ENCODE measurements around the gene MSX2.

The MSX2 gene

DNA sequence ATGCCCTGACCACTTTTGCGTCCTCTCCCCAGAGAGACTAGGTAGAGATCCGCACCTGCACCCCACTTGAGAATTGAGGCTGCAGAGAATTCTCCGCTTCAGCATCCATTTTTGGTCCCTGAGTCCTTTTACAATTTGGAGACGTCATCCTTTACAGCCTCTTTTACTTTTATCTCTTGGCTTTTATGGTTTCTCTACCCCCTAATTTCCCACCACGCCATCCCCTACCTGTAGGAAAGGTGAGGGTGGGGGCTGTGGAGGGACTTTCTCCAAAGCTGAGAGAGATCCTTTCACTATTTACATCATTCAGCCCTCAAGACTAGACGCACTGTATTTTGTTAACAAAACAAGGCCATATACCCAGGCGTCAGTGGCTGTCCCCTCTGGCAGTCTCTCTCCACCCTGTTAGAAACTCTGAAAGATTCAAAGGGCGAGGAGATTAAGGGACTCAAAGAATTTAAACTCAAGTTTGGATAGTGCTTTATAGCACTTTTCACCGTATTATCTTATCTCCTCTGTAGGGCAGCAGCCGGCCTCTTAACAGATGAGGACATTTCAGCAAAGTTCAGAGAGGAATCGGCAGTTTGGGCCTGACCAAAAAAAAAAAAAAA, 1.7 kb downstream of the MSX2 start:
- Histone ChIP-seq H3K4me3 (ENCODE audit: severe bottlenecking) (no peak overlapping the region), H3K27me3 (ENCODE audit: insufficient read depth, poor library complexity, severe bottlenecking) (peaks cover 28% of the 10 kb centered on the region), H3K4me1 (ENCODE audit: insufficient read depth, poor library complexity, severe bottlenecking) (peaks cover 6% of the 10 kb centered on the region)

GRCh38 chr5:174726916-174727793, 2.8 kb downstream of the MSX2 start:
- no peak for ATAC-seq (ENCODE audit: low read depth)
- TF ChIP-seq, protein P1, sequence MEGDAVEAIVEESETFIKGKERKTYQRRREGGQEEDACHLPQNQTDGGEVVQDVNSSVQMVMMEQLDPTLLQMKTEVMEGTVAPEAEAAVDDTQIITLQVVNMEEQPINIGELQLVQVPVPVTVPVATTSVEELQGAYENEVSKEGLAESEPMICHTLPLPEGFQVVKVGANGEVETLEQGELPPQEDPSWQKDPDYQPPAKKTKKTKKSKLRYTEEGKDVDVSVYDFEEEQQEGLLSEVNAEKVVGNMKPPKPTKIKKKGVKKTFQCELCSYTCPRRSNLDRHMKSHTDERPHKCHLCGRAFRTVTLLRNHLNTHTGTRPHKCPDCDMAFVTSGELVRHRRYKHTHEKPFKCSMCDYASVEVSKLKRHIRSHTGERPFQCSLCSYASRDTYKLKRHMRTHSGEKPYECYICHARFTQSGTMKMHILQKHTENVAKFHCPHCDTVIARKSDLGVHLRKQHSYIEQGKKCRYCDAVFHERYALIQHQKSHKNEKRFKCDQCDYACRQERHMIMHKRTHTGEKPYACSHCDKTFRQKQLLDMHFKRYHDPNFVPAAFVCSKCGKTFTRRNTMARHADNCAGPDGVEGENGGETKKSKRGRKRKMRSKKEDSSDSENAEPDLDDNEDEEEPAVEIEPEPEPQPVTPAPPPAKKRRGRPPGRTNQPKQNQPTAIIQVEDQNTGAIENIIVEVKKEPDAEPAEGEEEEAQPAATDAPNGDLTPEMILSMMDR (IDR thresholded peaks at IDR 0.05; ENCODE audit: poor library complexity, severe bottlenecking): no peak
- Histone ChIP-seq H3K27me3 (ENCODE audit: insufficient read depth, poor library complexity, severe bottlenecking) (peaks cover 18% of the 10 kb centered on the region), H3K4me1 (ENCODE audit: insufficient read depth, poor library complexity, severe bottlenecking) (peaks cover 6% of the 10 kb centered on the region), H3K36me3 (ENCODE audit: low read depth) (no peaks in the 10 kb centered on the region), H3K4me3 (ENCODE audit: severe bottlenecking) (no peak overlapping the region), H3K27ac (ENCODE audit: poor library complexity, severe bottlenecking) (no peak overlapping the region), H3K9me3 (ENCODE audit: severe bottlenecking) (no peaks in the 10 kb centered on the region)
- DNase-seq (ENCODE audit: low spot score): no peak

More for the DNA sequence above, 1.7 kb downstream of the MSX2 start:
- no peaks in the 10 kb centered on the region for H3K36me3 ChIP-seq (ENCODE audit: low read depth)
- DNase-seq (ENCODE audit: low spot score) (no peak), ATAC-seq (ENCODE audit: low read depth) (no peak)
- no peak overlapping the region for H3K27ac ChIP-seq (ENCODE audit: poor library complexity, severe bottlenecking)
- TF ChIP-seq, protein P1 (IDR thresholded peaks at IDR 0.05; ENCODE audit: poor library complexity, severe bottlenecking): no peak
- H3K9me3 ChIP-seq (ENCODE audit: severe bottlenecking): no peaks in the 10 kb centered on the region

GRCh38 chr5:174727794-174728680, 3.7 kb downstream of the MSX2 start:
- Histone ChIP-seq H3K4me1 (ENCODE audit: insufficient read depth, poor library complexity, severe bottlenecking) (peaks cover 6% of the 10 kb centered on the region), H3K4me3 (ENCODE audit: severe bottlenecking) (no peak overlapping the region), H3K27me3 (ENCODE audit: insufficient read depth, poor library complexity, severe bottlenecking) (peaks cover 9% of the 10 kb centered on the region), H3K27ac (ENCODE audit: poor library complexity, severe bottlenecking) (no peak overlapping the region), H3K36me3 (ENCODE audit: low read depth) (no peaks in the 10 kb centered on the region), H3K9me3 (ENCODE audit: severe bottlenecking) (no peaks in the 10 kb centered on the region)
- DNase-seq (ENCODE audit: low spot score) (no peak), ATAC-seq (ENCODE audit: low read depth) (no peak)
- TF ChIP-seq, protein P1 (IDR thresholded peaks at IDR 0.05; ENCODE audit: poor library complexity, severe bottlenecking): no peak

- no peaks in the 10 kb centered on the region for H3K36me3 ChIP-seq (ENCODE audit: low read depth)
- H3K27ac ChIP-seq (ENCODE audit: poor library complexity, severe bottlenecking): no peak overlapping the region
- H3K9me3 ChIP-seq (ENCODE audit: severe bottlenecking): no peaks in the 10 kb centered on the region
- ATAC-seq (ENCODE audit: low read depth) (no peak), DNase-seq (ENCODE audit: low spot score) (no peak)
- TF ChIP-seq, protein P1 (IDR thresholded peaks at IDR 0.05; ENCODE audit: poor library complexity, severe bottlenecking): no peak
- H3K4me3 ChIP-seq (ENCODE audit: severe bottlenecking): no peak overlapping the region
- H3K27me3 ChIP-seq (ENCODE audit: insufficient read depth, poor library complexity, severe bottlenecking): peaks cover 5% of the 10 kb centered on the region
- H3K4me1 ChIP-seq (ENCODE audit: insufficient read depth, poor library complexity, severe bottlenecking): peaks cover 3% of the 10 kb centered on the region
Measured at GRCh38 chr5:174729075-174729680, 4.8 kb downstream of the MSX2 start.

All from RWPE2 (cell line).